ENCODE measurements around the gene TMEM59L. TPM values are rescaled to one million over a fixed set of nuclear protein-coding genes. Genes with fewer than 3 reads are reported as not detected.

The TMEM59L gene
- total RNA-seq, 1 donor from 2014 or later = 2.1 TPM

DNA sequence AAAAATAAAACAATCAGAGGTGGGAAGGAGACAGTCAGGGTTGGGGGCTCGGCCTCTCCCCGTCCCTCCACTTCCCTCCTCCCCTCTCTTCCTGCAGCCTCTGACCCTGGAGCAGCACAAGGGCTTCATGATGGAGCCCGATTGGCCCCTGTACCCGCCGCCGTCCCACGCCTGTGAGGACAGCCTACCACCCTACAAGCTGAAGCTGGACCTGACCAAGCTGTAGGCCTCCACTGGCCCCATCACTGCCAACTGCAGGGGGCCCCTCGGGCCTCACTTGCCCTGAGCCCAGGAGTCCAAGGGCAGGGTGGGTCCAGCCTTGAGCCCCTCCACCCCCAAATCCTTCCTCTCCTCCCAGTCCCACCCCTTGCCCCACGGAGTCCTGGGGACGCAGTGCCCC is 7.6 kb downstream of the TMEM59L start:
- Histone ChIP-seq H3K9ac (ENCODE audit: low read depth in 1 of 3, low read length in 3 of 3) (peak overlapping the region in 1 of 3 donors; percentile 16), H3K36me3 (ENCODE audit: control insufficient read depth in 3 of 3, insufficient read depth in 3 of 3, low read length in 3 of 3) (no peaks in the 10 kb centered on the region), H3K4me3 (ENCODE audit: low read length in 3 of 3) (no peak overlapping the region), H3K27ac (ENCODE audit: low read depth, low read length) (no peak overlapping the region), H3K4me1 (ENCODE audit: control insufficient read depth in 3 of 3, insufficient read depth in 3 of 3, low read length in 3 of 3) (no peaks in the 10 kb centered on the region), H3K9me3 (ENCODE audit: control insufficient read depth in 3 of 3, low read length in 3 of 3) (no peaks in the 10 kb centered on the region), H3K27me3 (ENCODE audit: control insufficient read depth in 3 of 3, insufficient read depth in 3 of 3, low read length in 3 of 3) (peaks cover 0 to 13% (median 6%) of the 10 kb centered on the region in 3 donors)

DNA sequence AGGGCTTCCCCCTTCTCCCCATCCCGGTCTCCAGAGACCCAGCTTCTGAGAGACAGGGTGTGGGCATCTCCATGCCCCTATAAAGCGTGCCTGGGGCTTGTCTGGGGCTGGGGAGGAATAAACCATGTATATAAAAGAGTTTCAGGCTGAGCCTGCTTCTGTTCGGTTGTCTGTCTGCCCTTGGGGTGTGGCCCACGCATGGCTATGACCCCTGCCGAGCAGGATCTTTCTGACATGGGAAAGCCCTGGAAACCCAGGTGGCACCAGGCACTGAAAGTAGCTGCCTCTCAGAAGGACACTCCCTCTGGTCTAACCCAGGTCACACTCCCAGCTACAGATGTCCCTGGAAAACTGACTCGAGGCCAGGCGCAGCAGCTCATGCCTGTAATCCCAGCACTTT is 8.2 kb downstream of the TMEM59L start:
- H3K9me3 ChIP-seq (ENCODE audit: control insufficient read depth in 3 of 3, low read length in 3 of 3) = no peaks in the 10 kb centered on the region
- no peak overlapping the region for H3K4me3 ChIP-seq (ENCODE audit: low read length in 3 of 3)
- peaks cover 0 to 13% (median 4%) of the 10 kb centered on the region in 3 donors for H3K27me3 ChIP-seq (ENCODE audit: control insufficient read depth in 3 of 3, insufficient read depth in 3 of 3, low read length in 3 of 3)
- H3K36me3 ChIP-seq (ENCODE audit: control insufficient read depth in 3 of 3, insufficient read depth in 3 of 3, low read length in 3 of 3) = no peaks in the 10 kb centered on the region
- H3K4me1 ChIP-seq (ENCODE audit: control insufficient read depth in 3 of 3, insufficient read depth in 3 of 3, low read length in 3 of 3) = no peaks in the 10 kb centered on the region
- H3K9ac ChIP-seq (ENCODE audit: low read depth in 1 of 3, low read length in 3 of 3) = peak overlapping the region in 1 of 3 donors; percentile 16
- no peak overlapping the region for H3K27ac ChIP-seq (ENCODE audit: low read depth, low read length)

DNA sequence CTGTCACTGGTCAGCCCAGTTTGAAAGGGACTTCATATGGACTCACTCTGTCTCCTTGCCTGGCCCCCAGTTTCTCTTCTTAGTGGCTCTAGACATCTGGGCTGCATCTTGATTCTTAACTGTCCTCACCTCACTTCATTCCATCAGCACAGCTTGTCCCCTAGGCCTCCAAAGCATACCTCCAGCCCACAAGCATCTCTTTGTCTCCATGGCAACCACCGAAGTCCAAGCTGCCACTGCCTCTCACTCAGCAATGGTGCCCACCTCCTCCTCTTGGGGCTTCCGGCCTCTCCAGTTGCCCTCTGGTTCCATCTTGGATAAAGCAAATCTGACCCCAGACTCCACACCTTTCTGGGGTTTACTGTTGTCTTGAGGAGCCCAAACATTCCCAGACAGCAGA is 14.2 kb downstream of the TMEM59L start:
- Histone ChIP-seq H3K9me3 (ENCODE audit: control insufficient read depth in 3 of 3, low read length in 3 of 3) (no peaks in the 10 kb centered on the region), H3K36me3 (ENCODE audit: control insufficient read depth in 3 of 3, insufficient read depth in 3 of 3, low read length in 3 of 3) (no peaks in the 10 kb centered on the region), H3K9ac (ENCODE audit: low read depth in 1 of 3, low read length in 3 of 3) (no peak overlapping the region), H3K4me3 (ENCODE audit: low read length in 3 of 3) (no peak overlapping the region), H3K4me1 (ENCODE audit: control insufficient read depth in 3 of 3, insufficient read depth in 3 of 3, low read length in 3 of 3) (peaks cover 0 to 8% (median 0%) of the 10 kb centered on the region in 3 donors), H3K27ac (ENCODE audit: low read depth, low read length) (no peak overlapping the region), H3K27me3 (ENCODE audit: control insufficient read depth in 3 of 3, insufficient read depth in 3 of 3, low read length in 3 of 3) (no peaks in the 10 kb centered on the region)

DNA sequence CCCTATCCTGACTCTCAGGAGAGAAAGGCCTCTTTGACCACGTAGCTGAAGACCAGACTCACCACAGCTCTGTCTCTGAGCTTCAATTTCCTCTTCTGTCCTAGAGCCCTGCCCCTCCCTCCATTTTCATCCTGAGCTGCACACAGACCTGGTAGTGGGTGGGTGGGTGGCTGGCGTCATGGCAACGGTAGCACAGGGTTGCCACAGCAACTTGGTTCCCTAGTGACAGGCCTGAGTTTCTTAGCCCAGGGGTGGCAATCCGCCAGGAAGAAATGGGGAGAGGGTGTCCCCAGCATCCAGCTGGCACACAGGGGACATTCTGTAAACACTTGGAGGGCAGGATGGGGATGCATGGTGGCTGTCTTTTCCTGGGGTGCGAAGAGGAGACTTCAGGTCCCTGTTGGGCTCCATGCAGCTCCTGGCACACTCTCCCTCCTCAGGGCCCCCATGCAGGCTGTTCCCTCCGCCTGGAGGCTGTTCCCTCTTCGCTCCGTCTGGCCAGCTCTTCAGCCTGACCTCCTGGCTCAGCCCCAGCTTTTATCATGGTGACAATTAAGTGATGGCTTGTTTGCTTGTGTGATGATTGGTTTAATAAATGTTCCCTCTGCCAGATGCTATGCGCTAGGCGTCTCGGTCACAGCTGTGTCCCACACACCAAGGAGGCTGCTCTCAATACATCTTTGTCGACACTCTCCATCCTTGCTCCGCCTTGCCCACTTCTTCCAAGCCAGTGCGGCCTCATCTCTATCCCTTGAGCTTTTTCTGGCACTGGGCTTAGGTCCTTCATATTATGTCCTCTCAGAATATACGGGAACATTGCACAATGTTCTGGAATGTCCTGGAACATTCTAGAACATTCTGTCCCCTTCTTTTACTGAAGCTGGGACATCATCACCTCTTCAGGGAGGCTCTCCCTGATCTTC is 16.8 kb downstream of the TMEM59L start:
- Histone ChIP-seq H3K9ac (ENCODE audit: low read depth in 1 of 3, low read length in 3 of 3) (no peak overlapping the region), H3K27me3 (ENCODE audit: control insufficient read depth in 3 of 3, insufficient read depth in 3 of 3, low read length in 3 of 3) (no peaks in the 10 kb centered on the region), H3K4me1 (ENCODE audit: control insufficient read depth in 3 of 3, insufficient read depth in 3 of 3, low read length in 3 of 3) (peaks cover 0 to 8% (median 0%) of the 10 kb centered on the region in 3 donors), H3K27ac (ENCODE audit: low read depth, low read length) (no peak overlapping the region), H3K4me3 (ENCODE audit: low read length in 3 of 3) (no peak overlapping the region), H3K36me3 (ENCODE audit: control insufficient read depth in 3 of 3, insufficient read depth in 3 of 3, low read length in 3 of 3) (no peaks in the 10 kb centered on the region), H3K9me3 (ENCODE audit: control insufficient read depth in 3 of 3, low read length in 3 of 3) (no peaks in the 10 kb centered on the region)

DNA sequence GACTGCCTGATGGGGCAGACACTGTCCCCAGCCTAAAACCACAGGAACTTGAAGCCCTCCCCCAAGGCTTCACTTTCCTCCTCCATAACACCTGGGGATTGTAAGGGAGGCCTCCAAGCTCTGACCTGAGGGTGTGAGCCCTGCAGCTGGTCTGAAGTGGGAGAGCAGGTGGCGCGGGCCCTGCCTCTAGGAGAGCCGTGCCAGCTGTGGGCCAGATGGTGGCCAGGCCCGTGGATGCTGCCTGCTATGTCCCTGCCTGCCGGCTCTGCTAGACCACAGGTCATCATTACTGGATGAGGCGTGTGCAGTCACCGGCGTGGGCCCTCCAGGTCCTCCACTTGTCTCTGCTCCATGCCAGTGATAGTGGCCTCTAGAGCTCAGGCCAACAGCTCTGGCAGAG is 20.7 kb downstream of the TMEM59L start:
- Histone ChIP-seq H3K9me3 (ENCODE audit: control insufficient read depth in 3 of 3, low read length in 3 of 3) (no peaks in the 10 kb centered on the region), H3K36me3 (ENCODE audit: control insufficient read depth in 3 of 3, insufficient read depth in 3 of 3, low read length in 3 of 3) (no peaks in the 10 kb centered on the region), H3K27me3 (ENCODE audit: control insufficient read depth in 3 of 3, insufficient read depth in 3 of 3, low read length in 3 of 3) (no peaks in the 10 kb centered on the region), H3K4me3 (ENCODE audit: low read length in 3 of 3) (no peak overlapping the region), H3K4me1 (ENCODE audit: control insufficient read depth in 3 of 3, insufficient read depth in 3 of 3, low read length in 3 of 3) (peaks cover 12 to 25% (median 12%) of the 10 kb centered on the region in 3 donors), H3K9ac (ENCODE audit: low read depth in 1 of 3, low read length in 3 of 3) (no peak overlapping the region), H3K27ac (ENCODE audit: low read depth, low read length) (no peak overlapping the region)

DNA sequence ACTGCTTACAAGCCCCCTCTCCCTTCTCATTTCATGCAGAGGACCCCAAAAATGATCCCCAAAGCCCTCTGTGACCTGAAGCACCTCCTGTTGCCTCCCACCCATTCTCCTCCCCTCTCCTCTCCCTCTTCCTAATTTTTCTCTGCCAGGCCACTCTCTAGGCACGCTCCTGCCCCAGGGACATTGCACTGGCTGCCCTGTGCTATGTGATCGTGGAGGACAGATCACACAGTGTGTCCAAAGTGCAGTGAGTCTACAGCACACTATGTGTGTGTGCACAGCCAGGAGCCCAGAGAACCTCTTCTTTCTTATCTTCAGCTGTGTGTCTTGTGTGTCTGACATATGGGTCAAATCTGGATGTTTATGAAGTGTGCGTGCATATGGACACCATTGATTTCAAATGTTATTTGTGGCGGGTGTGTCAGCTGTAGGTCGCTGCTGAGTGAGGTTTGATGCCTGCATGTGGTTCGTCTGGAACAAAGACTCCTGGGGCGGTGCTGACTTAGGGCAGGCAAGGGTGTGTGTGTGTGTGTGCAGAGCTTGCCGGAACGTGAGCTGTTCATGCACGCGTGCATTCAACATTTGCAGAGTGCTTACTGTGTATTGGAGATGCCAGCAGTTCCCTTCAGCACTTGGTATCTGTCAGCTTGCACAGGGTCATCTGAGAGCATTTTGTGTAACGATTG is 22.1 kb downstream of the TMEM59L start:
- H3K4me3 ChIP-seq (ENCODE audit: low read length in 3 of 3) = no peak overlapping the region

DNA sequence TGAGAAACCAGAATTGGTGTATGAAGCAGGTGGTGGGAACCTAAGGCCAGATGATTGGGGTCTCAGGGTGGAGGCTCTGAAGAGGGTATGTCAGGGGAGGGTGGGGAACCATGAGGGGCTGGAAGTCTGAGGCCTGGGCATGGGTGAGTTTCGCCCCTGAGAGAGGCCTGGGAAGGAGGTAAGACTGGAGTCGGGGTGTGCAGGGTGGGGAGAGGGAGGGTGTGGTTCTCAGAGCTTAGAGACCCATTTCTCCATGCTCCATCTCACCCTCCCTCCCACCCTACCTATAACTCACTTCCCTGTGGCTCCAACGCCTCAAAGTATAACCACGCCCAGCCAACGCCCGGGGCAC is 23.1 kb downstream of the TMEM59L start:
- no peak overlapping the region for H3K9ac ChIP-seq (ENCODE audit: low read depth in 1 of 3, low read length in 3 of 3)
- no peaks in the 10 kb centered on the region for H3K27me3 ChIP-seq (ENCODE audit: control insufficient read depth in 3 of 3, insufficient read depth in 3 of 3, low read length in 3 of 3)
- H3K4me3 ChIP-seq (ENCODE audit: low read length in 3 of 3) = no peak overlapping the region
- H3K9me3 ChIP-seq (ENCODE audit: control insufficient read depth in 3 of 3, low read length in 3 of 3) = no peaks in the 10 kb centered on the region
- no peaks in the 10 kb centered on the region for H3K36me3 ChIP-seq (ENCODE audit: control insufficient read depth in 3 of 3, insufficient read depth in 3 of 3, low read length in 3 of 3)
- H3K4me1 ChIP-seq (ENCODE audit: control insufficient read depth in 3 of 3, insufficient read depth in 3 of 3, low read length in 3 of 3) = peaks cover 12 to 18% (median 12%) of the 10 kb centered on the region in 3 donors
- H3K27ac ChIP-seq (ENCODE audit: low read depth, low read length) = no peak overlapping the region

More for the DNA sequence above, 22.1 kb downstream of the TMEM59L start:
- Histone ChIP-seq H3K27ac (ENCODE audit: low read depth, low read length) (no peak overlapping the region), H3K4me1 (ENCODE audit: control insufficient read depth in 3 of 3, insufficient read depth in 3 of 3, low read length in 3 of 3) (peaks cover 12 to 19% (median 12%) of the 10 kb centered on the region in 3 donors), H3K9ac (ENCODE audit: low read depth in 1 of 3, low read length in 3 of 3) (no peak overlapping the region), H3K27me3 (ENCODE audit: control insufficient read depth in 3 of 3, insufficient read depth in 3 of 3, low read length in 3 of 3) (no peaks in the 10 kb centered on the region), H3K36me3 (ENCODE audit: control insufficient read depth in 3 of 3, insufficient read depth in 3 of 3, low read length in 3 of 3) (no peaks in the 10 kb centered on the region), H3K9me3 (ENCODE audit: control insufficient read depth in 3 of 3, low read length in 3 of 3) (no peaks in the 10 kb centered on the region)

DNA sequence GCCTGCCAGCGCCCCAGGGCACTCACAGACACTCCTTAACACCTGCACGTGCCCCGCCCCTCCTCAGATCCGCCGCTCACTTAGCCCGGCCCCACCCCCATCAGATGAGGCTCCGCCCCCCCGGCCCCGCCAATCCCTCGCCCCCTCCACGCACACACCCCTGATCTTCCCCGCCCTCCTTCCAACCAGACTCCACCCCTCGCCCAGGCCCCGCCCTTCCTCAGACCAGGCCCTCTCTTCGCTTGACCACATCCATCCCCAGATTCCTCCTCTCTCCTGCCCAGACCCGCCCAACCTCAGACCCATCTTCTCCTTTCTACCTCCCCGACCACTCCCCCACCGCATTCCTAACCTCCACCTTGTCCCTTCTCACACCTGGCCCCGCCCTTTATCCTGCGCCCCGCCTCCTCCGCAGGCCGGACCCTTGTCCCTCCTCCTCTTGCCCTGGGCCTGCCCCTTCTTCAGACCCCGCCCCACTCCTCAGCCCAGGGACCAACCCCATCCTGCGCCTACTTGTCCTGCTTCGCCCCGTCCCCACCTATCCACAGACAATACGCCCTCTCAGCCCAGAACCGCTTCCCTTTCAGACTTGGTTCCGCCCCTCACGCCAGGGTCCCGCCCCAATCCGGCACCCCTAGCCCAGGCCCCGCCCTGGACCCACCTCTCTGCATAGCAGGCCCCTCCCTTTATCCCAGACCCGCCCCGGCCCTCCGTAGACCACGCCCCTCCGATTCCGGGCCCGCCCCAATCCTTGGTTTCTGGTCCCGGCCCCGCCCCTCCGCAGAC is 23.7 kb downstream of the TMEM59L start:
- Histone ChIP-seq H3K4me1 (ENCODE audit: control insufficient read depth in 3 of 3, insufficient read depth in 3 of 3, low read length in 3 of 3) (peaks cover 12 to 18% (median 12%) of the 10 kb centered on the region in 3 donors), H3K27ac (ENCODE audit: low read depth, low read length) (peak overlapping the region; percentile 88), H3K9ac (ENCODE audit: low read depth in 1 of 3, low read length in 3 of 3) (peak overlapping the region in 2 of 3 donors; percentile 67 to 68), H3K27me3 (ENCODE audit: control insufficient read depth in 3 of 3, insufficient read depth in 3 of 3, low read length in 3 of 3) (no peaks in the 10 kb centered on the region), H3K4me3 (ENCODE audit: low read length in 3 of 3) (peak overlapping the region; percentile 65 to 90 (median 76)), H3K9me3 (ENCODE audit: control insufficient read depth in 3 of 3, low read length in 3 of 3) (no peaks in the 10 kb centered on the region), H3K36me3 (ENCODE audit: control insufficient read depth in 3 of 3, insufficient read depth in 3 of 3, low read length in 3 of 3) (no peaks in the 10 kb centered on the region)

DNA sequence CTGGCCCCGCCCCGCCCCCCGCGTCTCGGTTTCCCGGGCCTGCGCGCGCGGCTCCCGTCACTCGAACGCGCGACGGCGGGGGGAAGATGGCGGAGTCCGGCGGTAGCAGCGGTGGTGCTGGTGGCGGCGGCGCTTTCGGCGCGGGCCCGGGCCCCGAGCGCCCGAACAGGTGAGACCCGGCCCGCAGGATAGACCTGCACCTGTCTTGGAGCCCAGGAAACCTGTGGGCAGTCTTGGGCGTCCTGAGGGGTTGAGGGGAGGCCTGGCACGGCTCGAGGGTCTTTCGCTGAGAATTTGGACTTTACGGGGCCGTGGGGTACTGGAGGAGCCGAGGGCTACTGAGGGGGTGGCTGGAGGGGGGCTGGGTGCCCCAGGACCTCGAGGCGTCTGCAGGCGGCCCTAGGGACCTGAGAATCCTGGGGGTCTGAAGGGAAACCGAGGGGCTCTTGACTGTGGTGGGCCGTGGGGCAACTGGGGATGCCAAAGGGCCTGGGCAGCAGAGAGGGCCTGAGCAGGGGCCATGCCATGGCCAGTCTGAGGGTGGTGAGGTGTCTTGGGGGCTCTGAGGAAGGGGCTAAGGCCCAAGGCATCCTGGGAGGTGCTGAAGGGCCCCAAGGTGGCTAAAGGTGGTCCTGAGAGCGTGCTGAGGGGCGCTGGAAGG is 24.4 kb downstream of the TMEM59L start, which contains the start of gene KLHL26:
Gene KLHL26, plus strand, starts transcription at position 60 of the 661 bp plus-strand sequence. Its CDS starts 27 bp downstream, at position 87.
- Histone ChIP-seq H3K9me3 (ENCODE audit: control insufficient read depth in 3 of 3, low read length in 3 of 3) (no peaks in the 10 kb centered on the region), H3K27me3 (ENCODE audit: control insufficient read depth in 3 of 3, insufficient read depth in 3 of 3, low read length in 3 of 3) (no peaks in the 10 kb centered on the region), H3K27ac (ENCODE audit: low read depth, low read length) (peak within 1 kb of the TSS; percentile 88), H3K4me1 (ENCODE audit: control insufficient read depth in 3 of 3, insufficient read depth in 3 of 3, low read length in 3 of 3) (peaks cover 12 to 18% (median 12%) of the 10 kb centered on the region in 3 donors), H3K9ac (ENCODE audit: low read depth in 1 of 3, low read length in 3 of 3) (peak within 1 kb of the TSS; percentile 87 to 97 (median 95)), H3K4me3 (ENCODE audit: low read length in 3 of 3) (peak within 1 kb of the TSS; percentile 78 to 90 (median 86)), H3K36me3 (ENCODE audit: control insufficient read depth in 3 of 3, insufficient read depth in 3 of 3, low read length in 3 of 3) (no peaks in the 10 kb centered on the region)
